GM13976 (cell line): Measurements from ENCODE around the gene ABCC1.

Experiments
- DNase-seq: peaks from one replicate; pipeline ENCODE4 v3.0.0; 2012; ENCODE audit warnings: low spot score
- CTCF ChIP-seq: IDR thresholded peaks from 2 replicates; pipeline ENCODE4 v1.5.1; 2012; ENCODE audit warnings: borderline replicate concordance, mild to moderate bottlenecking; ENCODE audit not compliant: insufficient read depth; ENCODE audit errors: extremely low read depth, missing control alignments, control extremely low read depth
- in situ Hi-C: fragments of 300-500 bp; cut with MboI; formaldehyde crosslinking; loops from one replicate; pipeline ENCODE4 v1.12.0; 2022; ENCODE audit warnings: low sequenced_read_pairs, mixed read lengths, inconsistent platforms; ENCODE audit not compliant: unreplicated experiment

ABCC1 gene

GRCh38 chr16:15993541-15993940, 44.1 kb downstream of the ABCC1 start:
- TF ChIP-seq CTCF = no peak
- in situ Hi-C loops = no loop called here
- no peak for DNase-seq

- DNase-seq = no peak
- TF ChIP-seq CTCF = no peak
These were observed 44.7 kb downstream of the ABCC1 start for GRCh38 chr16:15993946-15994665.

GRCh38 chr16:15996432-15997109, 47.2 kb downstream of the ABCC1 start:
- DNase-seq = no peak
- in situ Hi-C loops = no loop called here
- TF ChIP-seq CTCF = no peak

More at GRCh38 chr16:15993946-15994665, 44.7 kb downstream of the ABCC1 start:
- in situ Hi-C loops = no loop called here

- in situ Hi-C loops = no loop called here
- no peak for DNase-seq
- TF ChIP-seq CTCF = no peak
These were observed 51.3 kb downstream of the ABCC1 start for GRCh38 chr16:16000685-16001084.

GRCh38 chr16:16001596-16002255, 52.3 kb downstream of the ABCC1 start:
- TF ChIP-seq CTCF = no peak
- no peak for DNase-seq
- in situ Hi-C loops = no loop called here

- TF ChIP-seq CTCF = no peak
- DNase-seq = no peak
- in situ Hi-C loops = no loop called here
These were observed 54.4 kb downstream of the ABCC1 start for GRCh38 chr16:16003719-16004313.
